NCI-H2107 (cell line): Measurements from ENCODE around the gene CXXC5.

Experiments
- DNase-seq: peaks from one replicate; lab custom pipeline; 2025; lab: John Stamatoyannopoulos, UW

Gene CXXC5

GRCh38 chr5:139692679-139693308 lies 44.6 kb downstream of the CXXC5 start:
- DNase-seq: no peak

- DNase-seq: no peak
Observed at GRCh38 chr5:139693676-139694364, 45.7 kb downstream of the CXXC5 start.

GRCh38 chr5:139694556-139695177 lies 46.5 kb downstream of the CXXC5 start:
- DNase-seq: no peak

- no peak for DNase-seq
Observed at GRCh38 chr5:139695178-139695573, 47.0 kb downstream of the CXXC5 start.

- no peak for DNase-seq
Observed at GRCh38 chr5:139696167-139696893, 48.2 kb downstream of the CXXC5 start.

- no peak for DNase-seq
Observed at GRCh38 chr5:139696894-139697658, 48.9 kb downstream of the CXXC5 start.

GRCh38 chr5:139698490-139699146 lies 50.5 kb downstream of the CXXC5 start:
- DNase-seq: no peak

- DNase-seq: no peak
Observed at GRCh38 chr5:139699351-139699750, 51.2 kb downstream of the CXXC5 start.

GRCh38 chr5:139700711-139701055 lies 52.5 kb downstream of the CXXC5 start:
- DNase-seq: no peak

GRCh38 chr5:139701056-139701741 lies 53.0 kb downstream of the CXXC5 start:
- no peak for DNase-seq

GRCh38 chr5:139702548-139702947 lies 54.4 kb downstream of the CXXC5 start:
- no peak for DNase-seq

- no peak for DNase-seq
Observed at GRCh38 chr5:139704748-139705147, 56.6 kb downstream of the CXXC5 start.

- no peak for DNase-seq
Observed at GRCh38 chr5:139705191-139705590, 57.0 kb downstream of the CXXC5 start.

- DNase-seq: no peak
Observed at GRCh38 chr5:139705655-139706587, 57.8 kb downstream of the CXXC5 start.

GRCh38 chr5:139707445-139708003 lies 59.4 kb downstream of the CXXC5 start:
- DNase-seq: no peak

- DNase-seq: no peak
Observed at GRCh38 chr5:139708434-139708861, 60.3 kb downstream of the CXXC5 start.

- DNase-seq: no peak
Observed at GRCh38 chr5:139708877-139709581, 60.9 kb downstream of the CXXC5 start.

- no peak for DNase-seq
Observed at GRCh38 chr5:139709582-139710318, 61.6 kb downstream of the CXXC5 start.
